UCSD-AML1 (cell line): ENCODE results near the gene ARHGAP15.

Source experiments
- DNase-seq: peaks from one replicate; lab custom pipeline; 2025; ENCODE audit not compliant: unreplicated experiment; lab: John Stamatoyannopoulos, UW

Gene ARHGAP15

DNA sequence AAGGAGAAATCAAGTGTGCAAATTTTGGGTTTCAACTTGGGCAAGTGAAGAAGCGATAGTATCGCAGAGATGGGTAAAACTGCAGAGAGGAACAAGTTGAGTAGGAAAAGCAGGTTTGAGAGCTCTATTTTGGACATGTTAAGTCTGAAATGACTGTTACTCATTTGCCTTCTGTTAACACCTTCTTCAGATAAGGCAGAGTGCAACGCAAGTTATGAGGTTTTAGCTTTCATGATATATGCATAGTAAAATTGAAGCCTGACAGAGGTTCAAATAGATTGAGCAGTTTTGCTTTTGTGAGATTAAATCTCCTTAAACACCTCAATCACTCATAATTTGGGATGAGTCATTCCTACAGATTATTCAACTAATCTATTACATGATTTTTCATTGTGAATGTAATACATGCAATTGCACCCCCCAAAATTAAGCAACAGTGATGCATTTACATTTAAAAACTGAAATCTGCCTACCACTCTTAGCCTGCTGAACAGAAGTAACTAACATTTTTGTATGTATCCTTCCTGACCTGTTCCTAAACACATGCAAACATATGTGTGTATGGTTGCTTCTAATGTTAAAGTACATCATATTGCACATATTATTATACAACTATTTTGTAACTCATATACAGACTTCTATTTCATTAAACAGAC, 575.4 kb downstream of the ARHGAP15 start:
- DNase-seq: no peak

DNA sequence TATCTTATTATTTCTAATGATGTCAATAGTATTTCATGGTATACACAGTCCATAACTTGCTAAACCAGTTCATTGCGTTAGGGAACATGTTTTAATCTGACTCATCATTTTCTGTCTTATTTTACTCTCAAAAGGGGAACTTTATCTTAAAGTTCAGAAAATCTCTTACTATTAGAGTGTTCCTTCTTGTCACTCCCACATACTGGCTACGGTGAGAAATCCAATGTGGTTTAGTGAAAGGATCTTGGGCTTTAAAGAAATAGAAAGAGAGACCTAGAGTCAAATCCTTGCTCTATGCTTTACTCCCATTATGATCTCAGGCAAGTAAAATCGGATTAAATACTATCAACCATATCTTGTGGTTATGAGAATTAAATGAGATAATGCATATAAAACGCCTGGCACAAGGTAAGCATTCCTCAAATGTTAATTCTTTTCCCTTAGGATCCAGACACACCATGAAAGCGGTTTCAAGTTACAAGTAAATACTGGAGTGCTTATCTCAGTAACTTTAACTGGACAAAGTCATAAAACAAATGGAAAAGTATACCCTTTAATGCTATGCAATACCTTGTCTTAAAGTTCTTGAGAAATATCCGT, 576.0 kb downstream of the ARHGAP15 start:
- no peak for DNase-seq

DNA sequence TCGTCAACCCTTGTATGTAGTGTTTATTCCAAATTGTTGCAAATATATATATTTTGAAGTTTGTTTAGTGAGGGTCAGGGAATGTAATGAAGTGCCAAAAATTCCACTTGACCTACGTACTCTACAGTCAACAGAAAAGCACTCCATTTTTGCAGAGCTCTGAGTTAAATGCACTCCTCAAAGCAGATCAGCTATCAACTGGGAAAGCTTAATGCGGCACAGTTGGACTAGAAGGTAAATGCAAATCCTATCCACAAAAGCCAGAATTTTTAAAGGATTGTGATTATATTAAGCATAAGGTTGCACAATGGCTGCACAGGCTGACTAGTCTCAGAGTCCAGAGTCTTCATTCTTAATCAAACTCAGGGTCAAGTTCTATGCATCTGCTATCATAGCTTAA, 577.1 kb downstream of the ARHGAP15 start:
- DNase-seq: no peak

DNA sequence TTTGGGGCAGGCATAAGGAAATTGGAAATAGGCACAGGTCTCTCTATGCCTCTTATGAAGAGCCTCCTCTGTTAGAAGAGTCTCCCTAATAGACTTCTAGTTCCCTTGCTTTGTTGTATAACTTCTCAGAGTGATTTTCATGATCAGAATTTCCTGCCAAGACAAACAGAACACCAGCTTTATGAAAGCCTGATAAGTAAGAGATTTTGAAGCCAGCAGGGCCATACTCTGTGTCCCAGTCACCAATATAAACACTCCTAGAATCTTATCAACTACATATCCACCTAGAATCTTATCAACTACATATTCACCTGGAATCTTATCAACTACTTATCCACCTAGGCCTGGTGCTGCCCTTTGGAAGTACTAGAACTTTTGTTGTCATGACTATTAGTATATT, 579.5 kb downstream of the ARHGAP15 start:
- no peak for DNase-seq

DNA sequence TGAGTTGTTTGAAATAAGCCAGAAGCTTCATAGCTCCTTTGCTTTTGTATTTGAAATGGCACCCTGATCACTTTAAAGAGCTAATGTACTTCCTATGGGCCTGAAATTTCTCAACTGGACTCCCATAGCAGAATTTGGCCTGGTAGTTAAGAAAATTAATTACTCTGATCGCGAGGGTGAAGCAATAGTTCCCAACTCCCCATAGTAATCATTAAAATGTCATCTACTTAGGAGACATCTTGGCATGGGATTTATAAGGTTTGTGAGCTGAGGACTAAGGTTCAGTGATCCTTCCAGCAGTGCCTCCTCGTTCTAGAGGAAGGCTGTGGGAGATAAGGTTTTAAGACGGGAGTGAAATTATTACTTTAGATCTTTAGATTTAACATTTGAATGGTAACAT, 581.0 kb downstream of the ARHGAP15 start:
- no peak for DNase-seq

DNA sequence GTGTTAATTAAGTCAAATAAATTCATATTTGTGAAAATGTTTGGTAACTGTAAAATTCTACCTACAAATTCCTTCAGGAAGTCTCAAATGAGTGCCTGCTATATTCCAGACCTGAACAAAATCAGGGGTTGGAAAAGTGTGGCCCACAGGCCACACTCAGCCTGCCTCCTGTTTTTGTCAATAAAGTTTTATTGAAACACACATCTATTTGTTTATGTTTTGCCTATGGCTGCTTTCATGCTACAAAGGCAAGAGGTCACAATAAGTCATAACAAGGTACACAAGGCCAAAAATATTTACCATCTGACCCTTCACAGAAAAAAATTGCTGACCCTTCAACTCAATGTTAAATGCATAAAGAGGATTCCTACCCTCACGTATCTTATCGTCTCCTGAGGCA, 581.7 kb downstream of the ARHGAP15 start:
- DNase-seq: no peak

DNA sequence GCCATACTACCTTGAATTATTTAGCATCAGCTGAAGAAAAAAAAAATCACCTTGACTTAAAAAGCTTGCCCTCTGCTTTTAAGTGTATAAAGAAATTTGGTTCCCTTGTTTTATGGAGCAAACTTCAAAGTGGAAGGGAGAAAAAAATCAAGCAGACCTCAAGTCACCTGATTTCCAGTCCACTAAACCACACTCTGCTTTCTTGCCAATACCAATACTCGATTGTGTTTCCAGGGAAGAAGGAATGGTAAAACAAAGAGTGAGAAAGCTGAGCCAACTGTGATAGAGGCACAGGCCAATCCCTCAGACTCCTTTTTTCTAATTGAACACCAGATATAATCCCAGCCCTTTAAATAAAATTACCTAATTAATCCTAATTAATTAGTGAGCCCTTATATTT, 587.3 kb downstream of the ARHGAP15 start:
- DNase-seq: no peak

DNA sequence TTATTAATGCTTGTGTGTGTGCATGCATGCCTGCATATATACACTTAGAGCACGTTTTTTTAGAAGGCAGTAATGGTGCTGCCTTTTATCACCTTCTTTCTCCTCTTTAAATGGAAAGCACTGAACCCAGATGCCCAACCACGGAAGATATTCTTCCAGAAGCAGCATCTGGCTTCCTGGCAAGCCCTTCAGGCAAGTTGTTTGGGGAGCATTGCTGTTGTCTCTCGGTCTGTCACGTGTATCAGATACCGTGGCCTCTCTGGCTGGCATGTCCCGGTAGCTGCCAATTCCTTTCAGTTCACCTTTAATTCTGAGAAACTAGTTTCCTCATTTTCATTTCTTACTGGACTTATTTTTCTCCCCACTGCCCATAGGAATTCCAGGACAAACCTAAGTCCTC, 587.8 kb downstream of the ARHGAP15 start:
- no peak for DNase-seq

DNA sequence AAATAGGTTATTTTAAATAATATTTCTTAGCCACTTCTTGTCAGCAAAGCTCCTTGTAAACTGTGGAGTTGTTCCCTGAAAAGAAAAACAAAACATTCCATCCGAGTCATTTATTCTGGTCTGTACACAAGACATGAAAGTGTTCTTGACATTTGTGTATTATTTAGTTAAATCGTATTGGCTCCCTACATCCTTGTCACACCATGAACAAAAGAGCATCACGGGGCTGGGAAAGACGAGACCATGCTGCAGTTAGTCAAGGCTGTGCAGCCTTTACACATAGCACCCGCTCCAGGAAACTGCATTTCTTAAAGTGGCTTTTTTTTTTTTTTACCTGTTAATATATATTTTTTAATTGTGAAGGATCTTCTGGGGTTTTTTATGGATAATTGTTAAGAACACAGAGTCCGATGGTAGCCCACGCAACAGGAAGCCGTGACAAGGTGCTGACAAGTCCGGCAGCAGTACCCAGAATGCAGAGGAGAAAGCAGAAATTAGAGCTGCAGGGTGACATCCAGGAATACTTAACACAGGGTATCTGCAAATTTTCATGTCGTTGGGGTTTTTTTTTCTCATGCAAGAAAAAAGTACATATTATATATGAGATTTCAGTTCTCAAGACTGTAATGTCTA, 588.4 kb downstream of the ARHGAP15 start:
- DNase-seq: no peak

DNA sequence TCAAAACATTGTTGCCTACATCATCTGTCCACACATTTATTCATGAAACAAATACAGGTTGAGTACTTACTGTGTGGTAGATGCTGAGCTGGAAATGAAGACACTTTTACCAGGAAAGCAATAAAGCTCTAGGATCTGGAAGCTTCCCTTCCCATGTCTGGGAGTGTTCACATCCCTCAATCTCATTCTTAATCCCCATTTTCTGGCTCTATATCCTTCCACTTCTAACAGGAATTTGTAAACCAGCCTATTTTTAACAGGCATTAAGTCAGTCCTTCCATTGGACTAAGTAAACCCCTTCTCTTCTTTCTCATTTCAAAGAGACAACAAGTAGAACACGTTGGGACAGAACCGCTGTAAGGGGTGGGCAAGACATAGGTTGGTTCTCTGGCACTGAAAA, 589.5 kb downstream of the ARHGAP15 start:
- DNase-seq: no peak

DNA sequence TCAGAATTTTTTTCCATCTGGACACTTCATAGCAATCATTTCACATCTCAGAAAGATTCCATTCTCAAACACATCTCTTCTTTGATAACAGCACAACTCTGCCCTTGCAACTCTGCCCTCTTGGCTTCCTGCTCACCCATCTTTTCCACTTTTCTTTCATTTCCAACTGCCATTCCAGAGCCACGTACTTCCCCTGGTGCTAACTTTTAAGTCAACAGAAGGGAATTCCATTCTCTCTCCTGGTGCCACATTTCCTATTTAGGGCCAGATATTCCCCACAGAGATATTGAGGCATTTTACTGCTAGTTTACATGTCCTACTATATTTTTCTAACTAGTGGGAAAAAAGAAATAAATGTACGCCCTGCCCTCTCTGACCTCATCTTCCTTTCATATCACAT, 590.2 kb downstream of the ARHGAP15 start:
- no peak for DNase-seq

DNA sequence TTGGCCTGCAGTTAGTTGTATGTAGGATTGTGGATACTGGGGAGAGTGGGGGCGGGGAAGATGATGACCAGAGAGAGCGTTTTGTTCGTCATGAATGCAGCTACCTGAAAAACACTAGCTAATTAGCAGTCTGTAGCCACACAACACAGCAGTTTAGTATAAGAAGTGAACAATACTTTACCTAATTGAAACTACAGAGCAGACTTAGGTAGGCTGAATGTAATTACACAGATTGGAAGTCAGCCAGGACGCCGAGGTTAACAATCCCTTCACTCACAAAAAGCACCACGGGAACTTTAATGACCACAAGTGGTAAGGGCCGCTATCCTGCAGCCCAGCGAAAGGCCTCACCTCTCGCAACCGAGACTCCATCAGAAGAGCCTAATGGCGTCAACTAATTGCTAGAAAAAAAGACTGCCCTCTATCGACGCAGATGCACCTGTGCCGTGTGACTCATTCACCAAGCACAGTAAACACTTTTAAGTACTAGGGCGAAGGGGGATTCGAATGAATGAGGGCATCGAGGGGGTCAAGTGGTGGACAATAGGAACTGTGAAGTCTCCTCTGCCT, 591.0 kb downstream of the ARHGAP15 start:
- DNase-seq: no peak

DNA sequence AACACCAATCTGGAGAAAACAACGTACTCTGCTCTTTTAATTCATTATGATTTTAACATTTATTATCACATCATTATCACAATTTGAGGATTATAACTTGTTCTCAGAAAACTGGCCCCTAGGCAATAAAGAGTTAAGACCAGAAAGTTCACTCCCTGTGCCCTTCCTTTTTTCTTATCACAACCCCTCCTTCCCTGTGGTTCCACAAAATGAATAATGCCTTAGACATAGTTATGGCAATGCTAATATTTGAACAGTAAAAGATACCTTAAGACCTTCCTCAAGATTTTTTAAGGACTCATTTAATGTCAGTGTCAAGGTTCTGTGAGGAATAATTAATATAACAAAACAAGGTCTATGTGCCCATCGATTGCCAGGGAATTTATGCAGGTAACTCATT, 596.2 kb downstream of the ARHGAP15 start:
- DNase-seq: no peak

DNA sequence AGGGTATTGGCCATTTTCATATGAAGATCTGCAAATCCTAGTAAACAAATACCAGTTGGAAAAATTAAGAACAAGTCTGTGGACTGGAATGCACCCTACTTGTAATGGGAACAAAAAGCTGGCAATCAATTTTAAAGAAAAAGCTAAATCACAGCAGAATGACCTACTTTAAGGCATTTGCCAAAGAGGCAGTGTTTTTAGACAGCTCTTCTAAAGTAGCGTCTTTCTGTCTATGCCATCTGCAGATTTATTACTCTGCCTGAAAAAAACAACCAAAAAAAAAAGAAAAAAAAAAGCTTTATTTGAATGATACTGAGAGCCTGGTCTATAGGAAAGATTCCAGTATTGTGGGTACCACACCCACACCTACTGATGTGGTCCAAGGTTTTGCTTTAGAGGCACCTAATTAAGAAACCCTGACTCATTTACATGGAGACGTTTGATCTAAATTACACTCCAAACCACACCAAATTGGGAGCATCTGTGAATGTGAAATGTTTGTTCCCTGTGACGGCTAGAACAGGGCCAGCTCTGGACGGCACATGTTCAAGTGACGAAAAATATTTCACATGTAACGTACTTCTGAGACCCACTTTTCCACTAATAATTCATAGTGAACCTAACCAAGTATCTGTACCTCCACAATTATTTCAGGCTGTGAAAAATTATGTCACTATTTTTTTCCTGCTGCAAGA, 597.1 kb downstream of the ARHGAP15 start:
- no peak for DNase-seq

DNA sequence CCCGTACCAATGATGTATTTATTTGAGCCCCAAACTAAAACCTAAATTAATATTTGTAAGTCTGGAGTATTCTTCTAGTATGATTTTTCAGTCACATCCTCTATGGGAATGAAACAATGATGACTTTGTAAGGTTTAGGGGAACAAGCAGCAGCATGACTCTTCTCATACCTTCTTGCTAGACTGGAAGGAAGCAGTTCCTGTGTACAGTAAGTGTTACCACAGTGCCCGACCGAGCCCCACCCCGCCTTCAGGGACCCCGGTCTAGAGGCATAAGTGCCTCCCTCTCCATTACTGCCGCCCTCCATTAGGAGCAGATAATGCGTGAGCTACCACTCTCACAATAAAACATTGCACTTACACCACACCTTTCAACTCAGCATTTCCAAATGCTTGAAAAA, 599.3 kb downstream of the ARHGAP15 start:
- no peak for DNase-seq

DNA sequence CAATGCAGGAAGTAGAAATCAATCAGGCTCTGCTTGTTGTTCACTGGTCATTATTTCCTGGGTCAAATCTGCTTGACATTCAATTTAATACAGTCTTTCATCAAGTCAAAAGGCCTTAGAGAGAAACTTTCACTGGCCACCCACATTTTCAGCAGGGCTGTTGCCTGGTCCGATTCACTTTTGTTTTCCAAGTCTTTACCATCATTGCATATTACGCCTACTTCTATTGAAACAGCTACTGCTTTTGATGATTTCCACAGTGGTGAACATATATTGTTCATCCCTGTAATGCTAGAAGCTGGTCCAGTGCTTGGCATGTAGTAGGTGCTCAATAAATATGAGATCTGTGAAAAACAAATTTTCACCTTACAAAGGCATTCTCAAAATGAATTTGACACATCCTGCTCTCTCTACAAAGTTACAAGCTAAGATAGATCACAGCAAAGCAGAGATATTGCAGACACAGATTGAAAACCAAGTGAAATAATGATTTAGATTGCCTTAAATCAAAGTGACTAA, 600.1 kb downstream of the ARHGAP15 start:
- no peak for DNase-seq

DNA sequence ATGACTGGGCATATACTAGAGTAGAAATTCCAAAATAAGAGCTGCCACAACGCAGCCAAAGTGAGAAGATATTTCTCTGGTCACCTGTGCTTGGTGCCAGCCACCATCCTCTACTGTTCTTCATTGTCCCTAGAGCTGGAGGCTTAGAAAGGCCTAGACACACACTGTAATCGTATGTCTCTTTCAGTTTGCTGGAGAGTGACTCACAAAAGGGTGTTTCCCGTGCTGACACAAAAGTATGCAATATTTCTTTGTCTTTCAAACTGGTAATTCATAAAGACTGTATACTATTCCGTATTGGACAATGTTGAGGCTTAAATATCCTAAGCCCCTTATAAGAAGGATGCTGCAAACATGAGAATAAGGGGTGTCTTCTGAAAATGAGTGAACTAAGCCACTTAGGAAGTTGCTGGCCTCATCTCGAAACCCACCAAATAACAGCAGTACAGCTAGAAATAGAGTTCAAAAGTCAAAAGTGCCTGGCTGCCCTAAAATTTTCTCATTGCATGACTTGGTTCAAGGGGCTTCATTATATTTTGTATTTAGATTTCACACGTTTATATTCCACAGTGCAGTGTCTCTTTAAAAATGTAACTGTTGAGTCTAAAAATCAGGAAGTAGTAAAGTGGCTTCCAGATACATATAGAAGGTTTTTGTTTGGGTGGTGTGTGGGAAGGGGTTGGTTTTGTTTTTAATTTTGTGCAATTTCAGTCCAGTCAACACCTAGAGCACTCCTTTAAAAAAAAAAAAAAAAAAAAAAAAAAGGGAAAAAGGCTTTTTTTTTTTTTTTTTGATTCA, 601.1 kb downstream of the ARHGAP15 start:
- no peak for DNase-seq

DNA sequence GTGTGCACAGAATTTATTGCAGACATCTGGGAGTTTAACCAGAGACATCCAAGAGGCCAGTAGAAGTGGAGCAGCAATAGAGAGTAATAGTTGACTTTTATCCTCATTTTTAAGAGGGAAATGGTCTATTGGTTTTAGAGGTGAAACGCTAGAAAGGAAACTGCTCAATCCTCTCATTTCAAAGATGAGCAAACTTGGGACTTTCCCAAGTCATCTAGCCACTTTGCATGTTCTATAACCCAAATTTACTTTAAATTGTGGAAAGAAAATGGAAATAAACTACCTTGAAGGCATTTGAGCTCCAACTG, 601.7 kb downstream of the ARHGAP15 start:
- no peak for DNase-seq

DNA sequence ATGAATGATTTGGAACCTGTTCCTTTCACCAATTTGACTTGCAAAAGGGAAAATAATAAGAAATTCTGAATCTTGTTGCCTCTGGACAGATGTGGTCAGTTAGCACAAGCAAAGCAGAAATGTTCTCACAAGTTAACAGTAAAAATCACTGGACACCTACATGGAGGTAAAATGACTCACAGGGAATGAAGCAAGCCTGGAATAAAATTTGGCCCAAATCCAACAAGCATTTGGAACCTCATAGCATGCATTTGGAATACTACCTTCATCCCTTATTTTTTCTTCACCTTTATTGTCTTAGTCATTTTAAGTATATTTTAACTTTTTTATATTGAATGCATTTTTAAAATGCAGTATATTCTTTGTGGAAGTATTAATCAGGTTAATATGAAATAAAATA, 602.9 kb downstream of the ARHGAP15 start:
- DNase-seq: no peak

DNA sequence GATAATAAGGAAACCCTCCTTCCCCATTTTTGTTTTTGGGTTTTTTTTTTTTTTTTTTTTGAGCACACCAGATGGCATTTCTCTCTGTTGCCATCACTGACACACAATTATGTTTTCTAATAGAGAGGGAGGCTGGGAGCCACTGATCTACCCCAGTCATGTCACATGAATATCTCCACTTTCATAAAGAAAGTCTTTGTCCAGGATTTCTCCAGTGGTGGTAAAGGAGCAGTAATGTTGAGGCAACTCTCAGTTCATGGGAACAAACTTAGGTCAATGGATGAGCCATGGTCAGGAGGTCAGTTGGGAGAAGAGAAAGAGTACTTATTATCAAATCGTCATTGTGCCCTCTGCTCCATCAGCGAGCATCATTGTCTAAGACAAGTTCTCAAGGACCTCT, 603.7 kb downstream of the ARHGAP15 start:
- DNase-seq: no peak

DNA sequence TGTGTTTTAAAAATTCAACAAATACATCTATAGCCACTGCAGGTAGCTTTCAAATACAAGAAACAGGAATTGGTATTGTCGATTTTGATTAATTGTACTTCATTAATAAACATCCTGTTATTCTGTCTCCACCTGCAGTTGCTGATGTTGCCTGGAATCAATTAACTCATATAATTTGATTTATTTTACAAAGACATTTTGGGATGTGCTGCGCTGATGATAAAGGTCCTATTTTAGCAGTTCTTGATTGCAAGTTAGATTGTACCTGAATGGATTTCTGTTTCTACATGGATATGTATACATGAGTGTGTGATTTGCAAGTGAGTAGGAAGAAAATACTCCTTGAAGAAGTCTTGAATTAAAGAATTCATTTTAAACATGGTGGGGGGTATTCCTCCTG, 605.3 kb downstream of the ARHGAP15 start:
- DNase-seq: no peak
